Activated CD8-positive, alpha-beta memory T cell treated with anti-CD3 and anti-CD28 coated beads for 4 hours (primary cell): Measurements from ENCODE around the gene ACO2.

Source experiments
- DNase-seq, 2 donors: peaks; one replicate each; pipeline ENCODE4 v3.0.0-alpha.2; 2020; ENCODE audit warnings: low read depth in 2 of 2

ACO2 gene

DNA sequence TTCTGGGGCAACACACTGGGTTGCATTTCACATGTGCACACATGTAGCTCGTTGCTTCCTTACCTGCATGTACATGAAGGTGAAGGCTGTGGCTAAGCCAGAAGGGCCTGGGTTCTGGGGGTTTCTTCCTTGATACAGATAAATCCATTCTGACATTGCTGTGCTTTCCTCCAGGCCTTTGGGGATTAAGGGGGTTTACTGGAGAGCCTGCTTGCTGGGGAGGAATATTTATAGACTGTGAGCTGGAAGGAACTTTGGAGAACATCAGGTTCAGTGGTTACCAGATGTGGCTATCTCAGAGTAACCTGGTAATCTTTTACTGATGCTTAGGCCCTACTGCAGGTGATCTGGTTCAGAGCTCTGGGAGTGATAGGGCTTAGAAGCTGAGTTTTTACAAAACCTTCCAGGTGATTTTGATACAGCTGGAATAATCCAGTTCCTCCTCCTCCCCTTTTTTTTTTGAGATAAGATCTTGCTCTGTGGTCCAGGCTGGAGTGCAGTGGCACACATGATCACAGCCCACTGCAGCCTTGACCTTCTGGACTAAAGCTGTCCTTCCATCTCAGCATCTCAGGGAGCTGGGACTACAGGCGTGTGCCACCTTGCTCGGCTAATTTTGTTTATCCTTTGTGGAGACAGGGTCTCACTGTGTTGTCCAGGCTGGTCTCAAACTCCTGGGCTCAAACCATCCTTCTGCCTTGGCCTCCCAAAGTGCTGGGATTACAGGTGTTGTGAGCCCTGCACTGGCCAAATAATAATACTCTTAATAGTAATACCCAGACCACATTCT lies 19.9 kb downstream of the ACO2 start:
- no peak for DNase-seq

GRCh38 chr22:41491374-41492100 lies 22.6 kb downstream of the ACO2 start:
- DNase-seq: no peak

GRCh38 chr22:41498303-41498835 lies 29.5 kb downstream of the ACO2 start:
- no peak for DNase-seq

DNA sequence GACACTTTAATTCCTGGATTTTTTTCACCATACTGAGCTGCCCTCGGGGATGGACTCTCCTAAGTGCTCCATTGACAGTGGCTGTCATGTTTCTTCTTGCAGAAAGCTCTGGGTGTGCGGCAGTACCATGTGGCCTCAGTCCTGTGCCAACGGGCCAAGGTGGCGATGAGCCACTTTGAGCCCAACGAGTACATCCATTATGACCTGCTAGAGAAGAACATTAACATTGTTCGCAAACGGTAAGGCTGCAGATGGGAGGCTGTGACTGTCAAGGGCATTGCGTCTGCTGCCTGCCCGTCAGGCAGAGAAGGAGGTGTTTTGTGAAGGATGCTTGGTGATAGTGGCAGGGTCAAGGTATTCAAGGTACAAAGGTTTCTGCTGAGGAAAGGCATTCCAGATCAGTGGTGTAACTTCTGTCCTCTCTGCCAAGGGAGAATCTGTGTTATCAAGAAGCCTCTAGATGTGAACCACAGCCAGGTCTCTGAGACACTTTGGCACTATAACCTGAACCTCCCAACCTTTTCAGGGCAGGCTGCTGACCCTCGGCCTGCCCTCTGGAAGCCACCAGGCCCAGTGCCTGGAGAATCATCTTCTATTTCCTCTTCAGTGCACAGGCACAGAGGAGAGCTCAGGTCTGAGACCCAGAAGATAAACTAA lies 30.8 kb downstream of the ACO2 start:
- DNase-seq: no peak

DNA sequence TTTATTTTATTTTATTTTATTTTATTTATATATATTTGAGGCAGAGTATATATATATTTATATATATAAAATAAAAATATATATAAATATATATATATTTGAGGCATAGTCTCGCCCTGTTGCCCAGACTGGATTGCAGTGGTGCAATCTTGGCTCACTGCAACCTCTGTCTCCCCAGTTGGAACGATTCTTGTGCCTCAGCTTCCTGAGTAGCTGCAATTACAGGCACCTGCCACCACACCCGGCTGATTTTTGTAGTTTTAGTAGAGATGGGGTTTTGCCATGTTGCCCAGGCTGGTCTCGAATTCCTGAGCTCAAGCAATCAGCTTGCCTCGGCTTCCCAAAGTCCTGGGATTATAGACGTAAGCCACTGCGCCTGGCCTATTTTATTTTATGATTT lies 31.4 kb downstream of the ACO2 start:
- no peak for DNase-seq

DNA sequence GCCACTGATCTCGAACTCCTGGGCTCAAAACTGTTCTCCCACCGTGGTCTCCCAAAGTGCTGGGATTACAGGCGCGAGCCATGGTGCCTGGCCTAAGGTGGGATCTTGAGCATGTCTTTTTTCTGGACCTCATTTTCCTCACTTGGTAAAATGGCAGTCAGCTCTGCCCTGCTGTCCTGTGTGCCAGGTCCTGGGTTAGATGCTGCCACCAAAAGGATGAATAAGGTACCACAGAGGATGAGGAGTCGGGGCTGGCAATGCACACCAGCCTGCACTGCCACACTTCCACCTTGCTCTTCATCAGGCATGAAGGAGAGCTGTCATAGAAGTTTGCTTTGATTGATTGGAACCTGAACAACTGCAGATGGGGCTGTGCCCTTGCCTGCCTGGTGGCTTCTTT lies 32.3 kb downstream of the ACO2 start:
- no peak for DNase-seq

- no peak for DNase-seq
Measured at GRCh38 chr22:41504397-41504796, 35.5 kb downstream of the ACO2 start.

DNA sequence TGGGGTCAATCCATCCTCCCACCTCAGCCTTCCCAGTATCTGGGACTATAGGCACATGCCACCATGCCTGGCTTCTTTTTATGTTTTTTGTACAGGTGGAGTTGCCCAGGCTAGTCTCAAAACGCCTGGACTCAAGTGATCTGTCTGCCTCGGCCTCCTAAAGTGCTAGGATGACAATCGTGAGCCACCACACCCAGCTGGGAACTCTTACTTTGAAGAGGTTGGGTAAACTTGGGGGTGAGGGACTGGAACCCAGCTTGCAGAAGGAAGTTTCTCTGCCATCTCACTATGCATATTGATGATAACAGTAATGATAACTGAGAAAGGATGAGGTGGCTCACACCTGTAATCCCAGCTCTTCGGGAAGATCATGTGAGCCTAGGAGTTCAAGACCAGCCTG lies 35.9 kb downstream of the ACO2 start:
- no peak for DNase-seq

- DNase-seq: no peak
Measured at GRCh38 chr22:41505511-41506220, 36.7 kb downstream of the ACO2 start.

DNA sequence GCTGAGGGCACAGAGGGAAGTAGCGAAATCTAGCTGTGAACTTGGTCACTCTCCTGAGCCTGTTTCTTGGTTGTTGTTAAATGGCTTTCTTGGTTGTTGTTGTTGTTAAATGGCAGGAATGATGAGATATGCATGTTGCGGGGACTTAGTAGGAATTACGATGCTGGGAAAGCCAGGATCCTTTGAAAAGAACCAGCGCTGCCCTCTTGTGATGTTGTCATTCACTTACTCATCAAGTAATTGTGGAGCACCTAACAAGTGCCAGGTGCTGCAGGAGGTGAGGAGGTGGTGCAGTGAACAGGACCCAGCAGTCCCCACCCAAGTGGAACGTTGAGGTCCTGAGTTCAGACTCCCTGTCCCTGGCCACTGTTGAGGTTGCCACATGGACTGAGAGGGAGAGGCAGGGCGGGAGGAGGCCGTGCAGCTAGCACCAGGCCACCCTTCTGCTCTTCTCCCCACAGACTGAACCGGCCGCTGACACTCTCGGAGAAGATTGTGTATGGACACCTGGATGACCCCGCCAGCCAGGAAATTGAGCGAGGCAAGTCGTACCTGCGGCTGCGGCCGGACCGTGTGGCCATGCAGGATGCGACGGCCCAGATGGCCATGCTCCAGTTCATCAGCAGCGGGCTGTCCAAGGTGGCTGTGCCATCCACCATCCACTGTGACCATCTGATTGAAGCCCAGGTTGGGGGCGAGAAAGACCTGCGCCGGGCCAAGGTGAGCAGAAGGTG lies 38.6 kb downstream of the ACO2 start:
- no peak for DNase-seq

- DNase-seq: no peak
Measured at GRCh38 chr22:41508770-41509170, 39.9 kb downstream of the ACO2 start.

DNA sequence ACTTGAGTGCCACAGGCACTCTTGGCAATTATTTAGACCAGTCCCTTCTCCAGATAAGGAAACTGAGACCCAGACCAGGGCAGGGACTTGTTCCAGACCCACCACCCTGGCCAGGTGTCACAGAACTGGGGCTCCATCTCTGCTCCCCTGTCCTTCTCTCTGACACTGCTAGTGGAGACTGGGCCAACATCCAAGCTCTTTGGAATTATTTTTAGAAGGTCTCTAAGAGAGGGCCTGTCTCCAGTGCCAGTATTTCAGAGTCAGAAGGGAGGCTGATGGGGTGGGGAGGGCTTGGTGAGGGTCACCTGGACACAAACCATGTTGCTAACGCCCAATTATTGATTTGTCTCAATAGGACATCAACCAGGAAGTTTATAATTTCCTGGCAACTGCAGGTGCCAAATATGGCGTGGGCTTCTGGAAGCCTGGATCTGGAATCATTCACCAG lies 42.6 kb downstream of the ACO2 start:
- no peak for DNase-seq

- no peak for DNase-seq
Measured at GRCh38 chr22:41512421-41513194, 43.7 kb downstream of the ACO2 start.

DNA sequence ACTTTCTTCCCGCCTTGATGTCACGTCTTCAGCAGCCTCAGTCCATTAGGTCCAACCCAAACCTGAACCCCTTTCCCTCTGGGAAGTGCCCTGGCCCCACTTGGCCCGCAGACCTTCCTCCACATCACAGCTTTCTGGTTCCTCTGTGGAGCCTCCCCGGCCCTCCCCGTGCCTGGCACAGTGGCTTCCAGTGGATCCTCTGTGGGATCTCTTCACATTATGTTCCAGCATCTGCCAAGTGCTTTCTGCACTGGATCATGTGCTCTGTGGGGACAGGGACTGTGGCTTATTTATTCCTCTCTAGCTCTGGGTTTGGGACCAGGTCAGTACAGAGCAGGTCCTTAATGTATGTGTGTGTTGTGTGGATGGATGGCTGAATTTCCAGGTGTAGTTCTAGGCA lies 44.5 kb downstream of the ACO2 start:
- DNase-seq: no peak

GRCh38 chr22:41516462-41516861 lies 47.5 kb downstream of the ACO2 start:
- no peak for DNase-seq

DNA sequence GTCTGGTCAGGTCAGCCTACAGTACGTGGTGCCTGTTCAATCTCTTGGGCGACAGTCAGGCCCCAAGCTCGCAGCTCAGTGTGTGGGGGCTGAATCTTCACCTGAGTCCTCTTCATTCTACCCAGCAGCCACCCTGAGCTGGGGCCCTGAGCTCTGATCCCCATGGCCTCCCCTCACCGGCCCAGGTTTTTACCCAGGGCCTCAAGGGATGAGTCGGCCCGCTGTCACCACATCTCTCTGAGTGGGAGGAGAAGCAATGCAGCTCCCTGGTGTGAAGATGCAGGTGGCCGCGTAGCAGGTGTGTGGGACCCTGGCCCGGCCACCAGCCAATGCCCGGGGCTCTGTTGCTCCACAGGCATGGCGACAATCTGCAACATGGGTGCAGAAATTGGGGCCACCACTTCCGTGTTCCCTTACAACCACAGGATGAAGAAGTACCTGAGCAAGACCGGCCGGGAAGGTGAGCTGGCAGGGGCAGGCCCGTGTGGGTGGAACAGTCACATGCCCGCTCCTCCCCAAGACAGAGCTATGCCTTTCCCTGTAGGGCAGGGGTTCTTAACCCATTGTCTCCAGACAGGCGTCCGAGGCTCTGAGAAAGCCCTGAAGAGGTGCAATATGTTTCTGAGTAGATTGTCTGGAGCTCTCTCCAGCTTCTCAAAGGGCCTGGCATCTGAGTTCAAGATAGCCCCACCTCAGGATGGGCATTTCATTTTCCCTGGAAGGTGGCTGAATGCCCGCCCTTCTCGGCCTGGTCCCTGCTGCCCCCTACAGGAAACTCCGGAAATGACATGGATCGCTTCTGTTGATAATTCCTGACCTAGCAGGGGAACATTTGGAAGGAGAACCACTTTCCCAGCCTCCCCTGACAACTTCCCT lies 48.5 kb downstream of the ACO2 start:
- no peak for DNase-seq

DNA sequence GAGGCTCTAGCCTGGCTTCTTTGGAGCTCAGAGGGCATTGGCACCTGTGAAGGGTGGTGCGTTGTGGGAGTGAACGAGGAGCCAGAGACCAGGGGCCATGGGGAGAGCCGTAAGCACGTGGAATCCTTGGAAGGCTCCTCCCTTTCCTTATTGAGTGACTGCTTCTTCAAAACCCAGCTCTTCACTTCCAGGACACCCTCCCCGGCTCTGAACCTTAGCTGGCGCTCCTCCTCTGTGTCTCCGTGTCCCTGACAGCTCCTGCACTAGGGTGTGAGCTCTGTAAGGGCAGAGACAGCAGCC lies 49.1 kb downstream of the ACO2 start:
- DNase-seq: no peak

DNA sequence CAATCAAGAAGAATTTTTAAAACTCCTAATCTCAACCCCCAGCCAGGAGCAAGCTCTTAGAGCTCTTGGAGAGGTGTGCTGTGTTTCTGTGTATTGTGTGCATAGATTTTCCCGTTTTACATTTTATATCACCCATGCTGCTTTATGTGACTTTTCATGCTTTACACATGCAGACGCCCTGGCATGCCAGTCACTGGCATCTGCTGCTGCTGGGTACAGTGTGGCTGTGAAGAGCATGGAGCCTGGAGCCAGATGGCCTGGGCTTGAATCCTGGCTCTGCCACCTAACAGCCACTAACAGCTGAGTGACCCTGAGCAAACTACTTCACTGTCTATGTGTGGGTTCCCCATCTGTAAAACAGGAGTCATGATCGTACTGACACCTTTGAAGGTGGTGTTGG lies 52.2 kb downstream of the ACO2 start:
- DNase-seq: no peak

- DNase-seq: no peak
Measured at GRCh38 chr22:41522813-41523212, 53.9 kb downstream of the ACO2 start.
